Hematopoietic multipotent progenitor cell treated with erythropoietin and hydrocortisone succinate and interleukin-3 and kit ligand, for 8 days (in vitro differentiated cells): Measurements from ENCODE around the gene SEC22B.
"Not testable (repeated sequence)": the region's sequence is repeated elsewhere in the genome, so short reads cannot be mapped to it uniquely, and the experiment has no call there.

ENCODE experiments used
- DNase-seq: peaks from one replicate; pipeline ENCODE4 v3.0.0-alpha.2; 2015

The SEC22B gene

DNA sequence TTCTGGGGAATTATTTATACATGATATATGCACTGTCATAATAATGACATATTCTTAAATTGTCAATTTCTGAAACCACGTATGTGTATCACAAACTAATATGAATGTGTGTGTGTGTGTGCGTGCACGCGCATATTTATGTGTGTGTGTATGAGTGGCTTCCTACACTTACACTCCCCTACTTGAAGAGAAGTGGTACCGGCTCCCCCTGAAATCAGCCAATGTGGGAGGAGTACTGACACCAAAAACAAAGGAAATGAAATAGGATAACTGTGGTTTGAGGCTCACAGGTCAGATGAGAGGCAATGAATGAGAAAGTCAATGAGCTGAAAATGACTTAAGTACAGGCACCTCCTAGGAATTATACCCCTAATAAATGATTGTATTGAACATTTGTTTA is 64.1 kb downstream of the SEC22B start:
- not testable (repeated sequence) for DNase-seq

DNA sequence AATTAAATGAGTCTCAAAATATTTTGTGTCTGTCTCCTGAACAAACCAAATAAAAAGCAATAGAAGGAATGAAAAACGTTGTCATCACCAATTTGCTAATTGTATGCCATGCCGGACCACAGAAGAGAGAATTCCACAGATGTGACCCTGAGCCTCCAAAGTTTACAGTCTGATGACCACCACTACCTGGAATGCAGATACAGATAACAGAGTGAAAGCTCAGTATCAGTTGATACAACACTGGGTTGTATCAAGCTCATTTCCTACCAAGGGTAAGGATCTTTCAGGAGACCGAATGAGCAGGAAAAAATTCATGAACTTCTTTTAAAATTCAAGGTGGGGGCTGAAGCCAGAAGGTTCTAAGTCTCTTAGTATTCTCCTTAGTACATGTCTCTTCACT is 64.5 kb downstream of the SEC22B start:
- DNase-seq: not testable (repeated sequence)

DNA sequence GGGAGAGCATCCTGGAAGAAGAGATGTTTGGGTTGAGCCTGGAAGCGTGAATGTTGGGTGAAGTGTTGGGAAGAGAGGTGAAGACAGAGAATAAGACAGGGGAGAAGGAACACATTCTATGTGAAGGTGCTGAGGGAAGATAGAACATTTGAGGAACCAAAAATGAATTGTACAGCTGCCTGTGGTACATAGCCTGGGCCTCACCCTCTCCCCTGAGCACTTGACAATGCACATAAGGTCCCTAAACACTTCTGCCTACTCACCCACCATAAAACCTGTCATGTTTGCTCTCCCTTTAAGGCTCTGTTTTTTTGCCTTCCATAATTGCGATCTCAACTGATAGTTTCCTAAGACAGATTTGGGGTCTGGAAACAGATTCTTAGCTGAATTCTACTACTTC is 65.3 kb downstream of the SEC22B start:
- DNase-seq: not testable (repeated sequence)

DNA sequence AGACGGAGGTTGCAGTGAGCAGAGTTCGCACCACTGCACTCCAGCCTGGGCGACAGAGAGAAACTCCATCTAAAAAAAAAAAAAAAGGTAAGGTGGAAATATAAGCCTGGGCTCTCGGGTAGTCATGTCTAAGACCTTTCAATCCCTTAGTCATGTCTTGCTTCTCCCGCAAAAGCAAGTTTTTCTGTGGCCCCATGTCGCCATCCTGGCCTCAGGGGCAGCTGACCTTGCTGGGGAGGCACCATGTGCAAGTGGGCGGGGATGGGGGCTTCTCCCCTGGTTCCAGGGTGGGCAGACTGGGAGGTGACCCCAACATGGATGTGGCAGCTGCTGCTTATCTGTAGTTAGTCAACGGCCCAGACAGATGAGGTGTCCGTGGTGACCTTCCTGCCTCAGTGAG is 66.7 kb downstream of the SEC22B start:
- DNase-seq: not testable (repeated sequence)

DNA sequence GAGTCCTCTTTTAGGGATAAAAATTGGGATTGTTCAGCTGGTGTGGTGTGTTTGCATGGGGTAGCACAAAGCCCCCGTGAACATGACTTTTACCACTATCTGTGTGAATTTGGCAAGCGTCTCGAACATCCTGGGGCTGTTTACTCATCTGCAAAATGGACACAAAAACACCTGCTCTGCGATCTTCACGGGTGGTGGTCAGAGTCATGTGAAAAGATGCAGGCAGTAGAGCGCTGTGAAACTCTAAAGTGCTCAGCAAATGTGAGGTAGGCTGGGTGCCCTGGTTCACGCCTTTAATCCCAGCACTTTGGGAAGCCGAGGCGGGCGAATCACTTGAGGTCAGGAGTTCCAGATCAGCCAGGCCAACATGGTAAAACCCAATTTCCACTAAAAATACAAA is 67.1 kb downstream of the SEC22B start:
- DNase-seq: not testable (repeated sequence)

- DNase-seq: not testable (repeated sequence)
Measured at GRCh38 chr1:120105288-120105687, 71.0 kb downstream of the SEC22B start.

GRCh38 chr1:120103768-120104167 is 72.6 kb downstream of the SEC22B start:
- not testable (repeated sequence) for DNase-seq

GRCh38 chr1:120101593-120101992 is 74.7 kb downstream of the SEC22B start:
- peak; percentile 1 for DNase-seq
